ENCODE results near the gene TSPAN8. TPM values are rescaled to one million over a fixed set of nuclear protein-coding genes. Genes with fewer than 3 reads are reported as not detected.
"Not testable (repeated sequence)": the region's sequence is repeated elsewhere in the genome, so short reads cannot be mapped to it uniquely, and the experiment has no call there.

The TSPAN8 gene
- total RNA-seq, 2 donors from 2014 or later = 22.1 to 44.1 TPM

DNA sequence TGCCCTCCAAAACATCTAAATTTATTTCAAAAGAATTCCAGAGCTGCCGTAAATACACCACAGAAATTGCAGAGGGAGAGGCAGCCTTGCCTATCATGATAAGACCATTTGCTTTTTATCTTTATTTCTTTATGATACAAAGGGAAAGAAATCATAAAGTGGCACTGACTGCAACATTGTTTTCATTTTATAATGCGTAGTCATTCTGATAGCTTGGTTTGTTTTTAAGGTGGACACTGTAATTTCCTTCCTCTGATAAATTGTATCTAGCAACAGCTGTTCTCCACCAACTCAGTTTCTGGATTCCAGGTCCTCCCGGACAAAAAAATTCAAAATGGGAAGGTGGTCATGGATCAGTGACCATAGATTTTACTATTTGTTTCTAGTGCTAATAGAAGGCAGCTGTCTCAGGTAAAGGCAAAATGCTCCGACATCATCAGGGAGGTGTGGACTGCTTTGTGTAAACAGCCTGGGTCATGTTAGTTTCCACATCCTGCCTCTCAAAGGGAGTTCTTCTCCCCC is 623 bp upstream of the TSPAN8 start:
- 12 to 13% methylated on average over 4 of the region's 4 CpGs for WGBS, 2 donors
- Histone ChIP-seq H3K9me3 (no peaks in the 10 kb centered on the region), H3K27ac (peak overlapping the region; percentile 23 to 74 (median 64)), H3K27me3 (no peaks in the 10 kb centered on the region), H3K36me3 (replicated peaks in 1 of 2; ENCODE audit: insufficient read depth in 1 of 2, low read depth in 2 of 2) (no peaks in the 10 kb centered on the region), H3K4me1 (peaks cover 49% of the 10 kb centered on the region), H3K4me3 (no peak overlapping the region)
- ATAC-seq (no peak), DNase-seq (no peak)
- TF ChIP-seq, protein P1, sequence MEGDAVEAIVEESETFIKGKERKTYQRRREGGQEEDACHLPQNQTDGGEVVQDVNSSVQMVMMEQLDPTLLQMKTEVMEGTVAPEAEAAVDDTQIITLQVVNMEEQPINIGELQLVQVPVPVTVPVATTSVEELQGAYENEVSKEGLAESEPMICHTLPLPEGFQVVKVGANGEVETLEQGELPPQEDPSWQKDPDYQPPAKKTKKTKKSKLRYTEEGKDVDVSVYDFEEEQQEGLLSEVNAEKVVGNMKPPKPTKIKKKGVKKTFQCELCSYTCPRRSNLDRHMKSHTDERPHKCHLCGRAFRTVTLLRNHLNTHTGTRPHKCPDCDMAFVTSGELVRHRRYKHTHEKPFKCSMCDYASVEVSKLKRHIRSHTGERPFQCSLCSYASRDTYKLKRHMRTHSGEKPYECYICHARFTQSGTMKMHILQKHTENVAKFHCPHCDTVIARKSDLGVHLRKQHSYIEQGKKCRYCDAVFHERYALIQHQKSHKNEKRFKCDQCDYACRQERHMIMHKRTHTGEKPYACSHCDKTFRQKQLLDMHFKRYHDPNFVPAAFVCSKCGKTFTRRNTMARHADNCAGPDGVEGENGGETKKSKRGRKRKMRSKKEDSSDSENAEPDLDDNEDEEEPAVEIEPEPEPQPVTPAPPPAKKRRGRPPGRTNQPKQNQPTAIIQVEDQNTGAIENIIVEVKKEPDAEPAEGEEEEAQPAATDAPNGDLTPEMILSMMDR (IDR thresholded peaks at IDR 0.05) = no peak
- no peak for TF ChIP-seq POLR2A (IDR thresholded peaks at IDR 0.05)
- intact Hi-C loops (cut with DNase I) = no loop called here

DNA sequence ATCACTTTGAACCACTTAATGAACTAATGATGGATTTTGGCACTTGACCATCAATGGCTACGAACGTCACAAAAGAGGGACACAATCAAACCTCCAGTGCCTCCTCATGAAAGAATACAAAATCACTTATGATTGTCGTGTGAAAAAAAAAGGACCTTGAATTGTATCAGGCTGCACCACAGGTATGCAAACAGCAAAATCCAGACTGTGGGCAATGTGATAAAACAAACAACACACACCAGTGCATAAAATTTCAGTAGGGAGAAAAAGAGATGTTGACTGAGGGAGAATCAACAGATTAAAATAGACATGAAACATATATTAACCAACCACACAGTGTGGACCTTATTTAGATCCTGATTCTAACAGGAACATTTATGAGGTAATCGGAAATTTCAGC is 2.6 kb downstream of the TSPAN8 start:
- TF ChIP-seq, protein P1 (IDR thresholded peaks at IDR 0.05) = no peak
- no peak for TF ChIP-seq POLR2A (IDR thresholded peaks at IDR 0.05)
- Histone ChIP-seq H3K4me1 (peaks cover 19% of the 10 kb centered on the region), H3K36me3 (replicated peaks in 1 of 2; ENCODE audit: insufficient read depth in 1 of 2, low read depth in 2 of 2) (no peaks in the 10 kb centered on the region), H3K9me3 (no peaks in the 10 kb centered on the region), H3K27ac (peak overlapping the region in 1 of 4 donors; percentile 74), H3K4me3 (no peak overlapping the region), H3K27me3 (no peaks in the 10 kb centered on the region)
- no peak for ATAC-seq
- WGBS, 2 donors = 11 to 26% methylated on average over 4 of the region's 4 CpGs
- intact Hi-C loops (cut with DNase I) = no loop called here
- no peak for DNase-seq

- ATAC-seq = no peak
- intact Hi-C loops (cut with DNase I) = no loop called here
- WGBS, 2 donors = 88 to 90% methylated on average over 5 of the region's 5 CpGs
Measured at GRCh38 chr12:71152851-71153250, 4.9 kb downstream of the TSPAN8 start.

DNA sequence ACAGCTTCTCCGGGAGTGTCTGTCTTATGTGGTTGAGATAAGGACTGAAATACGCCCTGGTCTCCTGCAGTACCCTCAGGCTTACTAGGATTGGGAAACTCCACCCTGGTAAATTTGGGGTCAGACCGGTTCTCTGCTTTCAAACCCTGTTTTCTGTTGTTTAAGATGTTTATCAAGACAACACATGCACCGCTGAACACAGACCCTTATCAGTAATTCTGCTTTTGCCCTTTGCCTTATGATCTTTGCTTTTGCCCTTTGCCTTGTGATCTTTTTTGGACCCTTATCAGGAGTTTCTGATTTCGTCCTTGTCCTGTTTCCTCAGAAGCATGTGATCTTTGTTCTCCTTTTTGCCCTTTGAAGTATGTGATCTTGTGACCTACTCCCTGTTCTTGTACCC is 7.8 kb downstream of the TSPAN8 start:
- H3K9me3 ChIP-seq; H3K36me3 ChIP-seq (replicated peaks in 1 of 2; ENCODE audit: insufficient read depth in 1 of 2, low read depth in 2 of 2); H3K4me1 ChIP-seq; H3K27ac ChIP-seq; intact Hi-C loops (cut with DNase I); DNase-seq; H3K27me3 ChIP-seq; H3K4me3 ChIP-seq; ATAC-seq: not testable (repeated sequence)
- whole genome bisulfite sequencing, 2 donors = 84 to 89% methylated on average over 5 of the region's 5 CpGs

More at GRCh38 chr12:71152851-71153250, 4.9 kb downstream of the TSPAN8 start:
- Histone ChIP-seq H3K27me3 (no peaks in the 10 kb centered on the region), H3K36me3 (replicated peaks in 1 of 2; ENCODE audit: insufficient read depth in 1 of 2, low read depth in 2 of 2) (no peaks in the 10 kb centered on the region), H3K4me1 (peaks cover 7% of the 10 kb centered on the region), H3K4me3 (no peak overlapping the region), H3K27ac (no peak overlapping the region), H3K9me3 (no peaks in the 10 kb centered on the region)
- no peak for TF ChIP-seq POLR2A (IDR thresholded peaks at IDR 0.05)
- TF ChIP-seq, protein P1 (IDR thresholded peaks at IDR 0.05) = no peak
- DNase-seq = no peak

DNA sequence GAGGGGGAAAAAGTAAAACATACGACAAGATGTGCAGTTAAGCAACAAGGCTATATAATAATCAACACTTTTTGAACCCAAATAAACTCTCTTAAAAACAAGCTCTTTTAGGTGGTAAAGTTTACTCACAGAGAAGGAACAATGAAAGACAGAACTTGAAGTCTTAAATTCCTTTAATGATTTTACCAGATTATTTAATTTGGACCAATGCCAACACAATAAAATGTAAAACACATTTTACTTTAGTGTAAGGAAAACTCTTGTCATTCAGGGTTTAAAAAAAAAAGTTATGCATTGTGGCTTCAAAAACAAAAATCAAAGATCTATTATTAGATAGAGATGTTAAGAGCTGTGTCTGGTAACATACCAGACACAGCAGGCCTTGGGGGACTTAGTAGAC is 13.1 kb downstream of the TSPAN8 start:
- ATAC-seq (no peak), DNase-seq (no peak)
- intact Hi-C loops (cut with DNase I) = no loop called here
- H3K4me1 ChIP-seq = peaks cover 10% of the 10 kb centered on the region
- WGBS, 2 donors = 69 to 82% methylated on average over 1 of the region's 1 CpG
- H3K27me3 ChIP-seq = no peaks in the 10 kb centered on the region
- no peaks in the 10 kb centered on the region for H3K9me3 ChIP-seq
- H3K4me3 ChIP-seq = no peak overlapping the region
- H3K36me3 ChIP-seq (replicated peaks in 1 of 2; ENCODE audit: insufficient read depth in 1 of 2, low read depth in 2 of 2) = no peaks in the 10 kb centered on the region
- H3K27ac ChIP-seq = no peak overlapping the region
- TF ChIP-seq, protein P1 (IDR thresholded peaks at IDR 0.05) = no peak
- no peak for TF ChIP-seq POLR2A (IDR thresholded peaks at IDR 0.05)

Data from body of pancreas (tissue), 4 donors.